Measurements from ENCODE around the gene NCOA3.

- no peak for TF ChIP-seq POLR2A (IDR thresholded peaks at IDR 0.05; ENCODE audit: low read length)
- TF ChIP-seq GATA1 (IDR thresholded peaks at IDR 0.05; ENCODE audit: low read depth, low read length), result no peak
These were observed 154.6 kb downstream of the NCOA3 start for GRCh38 chr20:47656318-47656717.
